ENCODE data around the gene INO80B.

The INO80B gene

DNA sequence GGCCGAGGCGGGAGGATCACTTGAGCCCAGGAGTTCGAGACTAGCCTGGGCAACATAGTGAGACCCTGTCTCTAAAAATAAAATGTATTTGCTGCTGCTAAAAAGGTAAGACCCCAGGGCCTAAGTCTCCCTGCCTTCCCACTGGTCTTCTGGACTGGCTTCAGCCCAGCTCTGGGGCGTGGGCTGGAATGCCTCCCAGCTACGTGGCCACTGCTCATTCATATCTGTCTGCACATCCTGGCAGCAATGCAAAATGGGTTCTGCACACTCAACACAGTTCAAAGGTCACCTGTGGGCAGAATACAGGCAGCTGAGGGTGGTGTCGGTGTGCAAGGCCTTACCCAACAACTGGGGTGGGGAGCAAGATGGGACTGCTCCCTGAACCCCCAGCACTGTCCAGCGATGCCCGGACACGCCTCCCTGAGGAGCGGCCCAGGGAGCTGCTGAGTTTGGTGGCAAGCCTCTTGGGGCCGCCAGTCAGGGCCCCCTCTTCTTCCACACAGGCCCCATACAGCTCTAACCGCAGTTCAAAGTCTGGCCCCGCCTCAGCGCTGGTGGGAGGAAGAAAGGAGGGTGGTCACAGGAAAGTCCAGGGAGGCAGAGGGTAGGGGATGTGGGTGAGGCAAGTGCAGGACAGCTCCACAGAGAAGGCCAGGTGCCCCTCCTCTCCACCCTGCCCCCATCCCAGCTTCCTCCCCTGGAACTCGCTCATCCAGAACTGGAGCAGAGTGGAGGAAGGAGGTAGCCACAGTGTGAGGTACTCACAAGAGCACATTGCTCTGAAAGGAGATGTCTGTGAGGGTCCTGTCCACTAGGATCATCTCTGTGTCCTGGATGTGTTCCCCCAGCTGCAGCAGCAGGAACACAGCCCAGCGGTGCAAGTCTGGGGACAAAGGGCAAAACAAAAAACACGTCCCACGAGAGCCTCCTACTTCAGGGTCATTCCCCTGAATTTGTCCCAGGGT is 25.1 kb upstream of the INO80B start:
- H3K27me3 ChIP-seq (ENCODE audit: control insufficient read depth, insufficient read depth, low read length): no peaks in the 10 kb centered on the region
- H3K4me3 ChIP-seq (ENCODE audit: low read depth, low read length): no peak overlapping the region
- no peak overlapping the region for H3K9ac ChIP-seq (ENCODE audit: low read depth, low read length)
- H3K36me3 ChIP-seq (ENCODE audit: control insufficient read depth, insufficient read depth, low read length): peaks cover 58% of the 10 kb centered on the region
- no peaks in the 10 kb centered on the region for H3K9me3 ChIP-seq (ENCODE audit: control insufficient read depth, insufficient read depth, low read length)
- no peaks in the 10 kb centered on the region for H3K4me1 ChIP-seq (ENCODE audit: control insufficient read depth, insufficient read depth, low read length)

DNA sequence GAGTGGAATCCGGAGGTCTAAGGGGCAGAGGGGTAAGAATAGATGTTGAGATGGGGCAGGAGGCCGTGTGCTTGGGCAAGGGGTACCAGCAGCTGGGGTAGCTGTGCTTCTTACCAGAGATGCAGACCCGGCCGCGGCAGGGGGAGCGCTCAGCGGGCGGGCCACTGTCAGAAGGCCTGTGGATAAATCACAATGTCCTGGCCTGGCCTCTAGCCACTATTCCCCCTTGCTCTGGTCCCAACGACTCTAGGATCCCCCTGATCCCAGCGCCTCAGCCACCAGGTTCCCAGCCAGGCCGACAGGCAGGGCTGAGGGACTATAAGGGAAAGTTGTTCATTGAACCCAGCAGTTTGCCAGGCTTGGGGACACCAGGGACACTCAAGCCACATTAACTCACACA is 24.4 kb upstream of the INO80B start:
- Histone ChIP-seq H3K4me3 (ENCODE audit: low read depth, low read length) (no peak overlapping the region), H3K9ac (ENCODE audit: low read depth, low read length) (no peak overlapping the region), H3K27me3 (ENCODE audit: control insufficient read depth, insufficient read depth, low read length) (no peaks in the 10 kb centered on the region), H3K9me3 (ENCODE audit: control insufficient read depth, insufficient read depth, low read length) (no peaks in the 10 kb centered on the region), H3K36me3 (ENCODE audit: control insufficient read depth, insufficient read depth, low read length) (peaks cover 53% of the 10 kb centered on the region), H3K4me1 (ENCODE audit: control insufficient read depth, insufficient read depth, low read length) (no peaks in the 10 kb centered on the region)

GRCh38 chr2:74436111-74436805 is 18.6 kb upstream of the INO80B start:
- peak overlapping the region; percentile 37 for H3K9ac ChIP-seq (ENCODE audit: low read depth, low read length)
- H3K9me3 ChIP-seq (ENCODE audit: control insufficient read depth, insufficient read depth, low read length): no peaks in the 10 kb centered on the region
- peaks cover 8% of the 10 kb centered on the region for H3K36me3 ChIP-seq (ENCODE audit: control insufficient read depth, insufficient read depth, low read length)
- peaks cover 17% of the 10 kb centered on the region for H3K4me1 ChIP-seq (ENCODE audit: control insufficient read depth, insufficient read depth, low read length)
- H3K27me3 ChIP-seq (ENCODE audit: control insufficient read depth, insufficient read depth, low read length): no peaks in the 10 kb centered on the region
- H3K4me3 ChIP-seq (ENCODE audit: low read depth, low read length): peak overlapping the region; percentile 32

GRCh38 chr2:74436848-74437695 is 17.8 kb upstream of the INO80B start:
- H3K4me3 ChIP-seq (ENCODE audit: low read depth, low read length): peak overlapping the region; percentile 32
- H3K4me1 ChIP-seq (ENCODE audit: control insufficient read depth, insufficient read depth, low read length): peaks cover 17% of the 10 kb centered on the region
- H3K9ac ChIP-seq (ENCODE audit: low read depth, low read length): peak overlapping the region; percentile 37
- H3K9me3 ChIP-seq (ENCODE audit: control insufficient read depth, insufficient read depth, low read length): no peaks in the 10 kb centered on the region
- peaks cover 3% of the 10 kb centered on the region for H3K36me3 ChIP-seq (ENCODE audit: control insufficient read depth, insufficient read depth, low read length)
- no peaks in the 10 kb centered on the region for H3K27me3 ChIP-seq (ENCODE audit: control insufficient read depth, insufficient read depth, low read length)

DNA sequence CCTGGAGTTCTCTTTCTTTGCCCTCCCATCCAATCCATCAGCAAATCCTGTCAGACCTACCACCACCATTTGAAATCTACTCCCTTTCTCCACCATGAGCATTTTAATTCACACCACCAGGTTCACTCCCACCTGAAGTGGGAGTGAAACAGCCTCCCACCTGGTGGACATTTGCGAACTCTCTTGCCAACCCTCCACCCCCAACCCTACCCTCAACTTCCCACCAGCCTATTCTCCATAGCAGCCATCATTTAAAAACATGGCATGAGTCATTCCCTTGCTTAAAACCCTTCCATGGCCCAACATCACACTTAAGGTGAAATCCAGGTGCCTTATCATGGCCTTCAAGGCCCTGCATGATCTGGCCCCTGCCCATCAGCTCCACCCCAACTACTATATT is 16.6 kb upstream of the INO80B start:
- Histone ChIP-seq H3K4me1 (ENCODE audit: control insufficient read depth, insufficient read depth, low read length) (peaks cover 17% of the 10 kb centered on the region), H3K36me3 (ENCODE audit: control insufficient read depth, insufficient read depth, low read length) (peaks cover 3% of the 10 kb centered on the region), H3K4me3 (ENCODE audit: low read depth, low read length) (peak overlapping the region; percentile 3), H3K9me3 (ENCODE audit: control insufficient read depth, insufficient read depth, low read length) (no peaks in the 10 kb centered on the region), H3K9ac (ENCODE audit: low read depth, low read length) (no peak overlapping the region), H3K27me3 (ENCODE audit: control insufficient read depth, insufficient read depth, low read length) (no peaks in the 10 kb centered on the region)

GRCh38 chr2:74439373-74439772 is 15.5 kb upstream of the INO80B start:
- peak overlapping the region; percentile 91 for H3K4me3 ChIP-seq (ENCODE audit: low read depth, low read length)

GRCh38 chr2:74439803-74440377 is 15.0 kb upstream of the INO80B start:
- Histone ChIP-seq H3K36me3 (ENCODE audit: control insufficient read depth, insufficient read depth, low read length) (peaks cover 3% of the 10 kb centered on the region), H3K9me3 (ENCODE audit: control insufficient read depth, insufficient read depth, low read length) (no peaks in the 10 kb centered on the region), H3K9ac (ENCODE audit: low read depth, low read length) (peak overlapping the region; percentile 89), H3K4me1 (ENCODE audit: control insufficient read depth, insufficient read depth, low read length) (peaks cover 17% of the 10 kb centered on the region), H3K4me3 (ENCODE audit: low read depth, low read length) (peak overlapping the region; percentile 91), H3K27me3 (ENCODE audit: control insufficient read depth, insufficient read depth, low read length) (peaks cover 2% of the 10 kb centered on the region)

More at GRCh38 chr2:74439373-74439772, 15.5 kb upstream of the INO80B start:
- H3K27me3 ChIP-seq (ENCODE audit: control insufficient read depth, insufficient read depth, low read length): no peaks in the 10 kb centered on the region
- H3K9ac ChIP-seq (ENCODE audit: low read depth, low read length): peak overlapping the region; percentile 89
- H3K36me3 ChIP-seq (ENCODE audit: control insufficient read depth, insufficient read depth, low read length): peaks cover 3% of the 10 kb centered on the region
- H3K9me3 ChIP-seq (ENCODE audit: control insufficient read depth, insufficient read depth, low read length): no peaks in the 10 kb centered on the region
- peaks cover 17% of the 10 kb centered on the region for H3K4me1 ChIP-seq (ENCODE audit: control insufficient read depth, insufficient read depth, low read length)

- H3K36me3 ChIP-seq (ENCODE audit: control insufficient read depth, insufficient read depth, low read length): peaks cover 3% of the 10 kb centered on the region
- H3K4me3 ChIP-seq (ENCODE audit: low read depth, low read length): peak overlapping the region; percentile 91
- H3K4me1 ChIP-seq (ENCODE audit: control insufficient read depth, insufficient read depth, low read length): peaks cover 17% of the 10 kb centered on the region
- H3K9ac ChIP-seq (ENCODE audit: low read depth, low read length): peak overlapping the region; percentile 89
- no peaks in the 10 kb centered on the region for H3K9me3 ChIP-seq (ENCODE audit: control insufficient read depth, insufficient read depth, low read length)
- peaks cover 2% of the 10 kb centered on the region for H3K27me3 ChIP-seq (ENCODE audit: control insufficient read depth, insufficient read depth, low read length)
Measured at GRCh38 chr2:74440378-74441169, 14.3 kb upstream of the INO80B start.

DNA sequence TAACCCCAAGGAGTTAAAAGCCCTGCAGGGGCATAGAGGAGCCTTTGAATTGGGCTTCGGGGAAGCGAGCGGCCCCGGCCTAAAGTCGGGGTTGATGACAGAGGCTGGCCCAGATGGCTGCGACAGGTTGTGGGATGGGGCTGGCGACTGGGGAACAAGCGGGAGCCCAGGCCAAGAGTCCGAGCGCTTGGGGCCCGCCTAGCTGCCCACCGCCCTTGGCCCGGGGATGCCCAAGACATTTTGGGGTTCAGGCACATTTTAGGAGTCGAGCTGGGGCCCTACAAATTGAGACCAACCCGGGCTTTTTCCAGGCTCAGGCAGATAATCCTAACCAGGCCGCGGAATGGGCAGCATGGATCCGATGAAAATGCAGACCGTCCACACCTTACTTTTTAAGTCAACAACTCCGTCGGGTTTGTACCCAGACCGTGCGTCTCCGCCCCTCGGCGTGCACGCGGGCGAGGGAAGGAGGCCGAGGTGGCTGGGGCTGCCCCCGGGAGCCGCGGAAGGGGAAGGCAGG is 13.7 kb upstream of the INO80B start:
- Histone ChIP-seq H3K4me1 (ENCODE audit: control insufficient read depth, insufficient read depth, low read length) (peaks cover 17% of the 10 kb centered on the region), H3K36me3 (ENCODE audit: control insufficient read depth, insufficient read depth, low read length) (no peaks in the 10 kb centered on the region), H3K9me3 (ENCODE audit: control insufficient read depth, insufficient read depth, low read length) (no peaks in the 10 kb centered on the region), H3K4me3 (ENCODE audit: low read depth, low read length) (peak overlapping the region; percentile 91), H3K27me3 (ENCODE audit: control insufficient read depth, insufficient read depth, low read length) (peaks cover 2% of the 10 kb centered on the region), H3K9ac (ENCODE audit: low read depth, low read length) (peak overlapping the region; percentile 84)

DNA sequence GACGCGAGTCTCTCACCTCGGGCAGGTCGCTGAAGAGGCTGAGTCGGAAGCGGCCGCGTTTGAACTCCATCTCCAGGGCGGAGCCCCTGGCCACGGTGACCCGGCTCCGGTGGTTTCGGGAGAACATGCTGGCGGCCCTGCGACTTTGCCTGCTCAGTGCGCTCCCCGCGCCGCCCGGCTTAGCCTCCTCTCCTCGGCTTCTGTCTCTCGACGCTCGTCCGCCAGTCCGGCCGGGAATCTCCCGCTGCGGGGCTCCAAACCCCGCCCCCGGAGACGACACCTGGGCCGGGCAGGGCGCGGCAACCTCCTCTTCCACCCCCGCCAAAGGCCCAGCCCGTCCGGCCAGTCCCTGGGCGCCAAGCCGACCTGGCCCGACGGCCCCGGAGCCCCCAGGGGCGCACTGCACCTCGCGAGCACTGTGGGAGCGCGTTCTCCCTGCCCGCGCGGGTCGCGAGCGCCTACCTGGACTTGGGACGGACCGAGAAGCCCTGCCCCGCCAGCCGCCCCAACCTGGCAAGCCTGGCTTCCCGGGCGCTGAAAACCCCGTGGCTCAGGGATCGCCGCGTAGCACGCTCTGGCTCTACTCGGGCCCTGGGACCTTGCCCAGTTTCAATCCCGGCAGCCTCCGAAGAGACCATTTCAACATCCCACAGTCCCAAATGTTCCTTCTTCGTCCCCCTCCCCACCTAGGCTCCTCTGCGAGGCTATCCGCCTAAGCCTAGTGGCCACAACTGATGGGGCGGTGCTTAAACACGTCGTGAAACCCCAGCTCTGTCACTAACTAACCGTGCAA is 13.0 kb upstream of the INO80B start, which contains the start of gene RTKN:
Gene RTKN (minus strand): TSS at position 248 of the 793 bp plus-strand sequence. CDS start 121 bp downstream, at position 127.
- no peaks in the 10 kb centered on the region for H3K9me3 ChIP-seq (ENCODE audit: control insufficient read depth, insufficient read depth, low read length)
- H3K4me3 ChIP-seq (ENCODE audit: low read depth, low read length): peak within 1 kb of the TSS; percentile 91
- peak within 1 kb of the TSS; percentile 84 for H3K9ac ChIP-seq (ENCODE audit: low read depth, low read length)
- peaks cover 12% of the 10 kb centered on the region for H3K4me1 ChIP-seq (ENCODE audit: control insufficient read depth, insufficient read depth, low read length)
- H3K36me3 ChIP-seq (ENCODE audit: control insufficient read depth, insufficient read depth, low read length): no peaks in the 10 kb centered on the region
- H3K27me3 ChIP-seq (ENCODE audit: control insufficient read depth, insufficient read depth, low read length): peaks cover 2% of the 10 kb centered on the region

Measured in iPS-15b (cell line).